SK-N-MC (cell line): ENCODE results near the gene GFRA1.

Source experiments
- EZH2 ChIP-seq: fragments of 200-600 bp; sonication (generic); IDR thresholded peaks from one replicate; pipeline ENCODE4 v1.6.1; 2017; ENCODE audit warnings: antibody characterized with exemption
- FOXP2 ChIP-seq: optimal IDR thresholded peaks from 2 replicates; pipeline ENCODE3; 2011; ENCODE audit warnings: mild to moderate bottlenecking, moderate library complexity; ENCODE audit not compliant: insufficient read depth; ENCODE audit errors: extremely low read length, control extremely low read depth
- POLR2AphosphoS5 ChIP-seq: IDR thresholded peaks from 2 replicates; pipeline ENCODE4 v1.6.1; 2012; ENCODE audit warnings: mild to moderate bottlenecking, low read depth, low read length, borderline replicate concordance

GRCh38 chr10:116156819-116157218, 116.2 kb downstream of the GFRA1 start:
- TF ChIP-seq EZH2 (no peak), POLR2AphosphoS5 (no peak), FOXP2 (no peak)
